ENCODE results near the gene TGFBR3.

The TGFBR3 gene

DNA sequence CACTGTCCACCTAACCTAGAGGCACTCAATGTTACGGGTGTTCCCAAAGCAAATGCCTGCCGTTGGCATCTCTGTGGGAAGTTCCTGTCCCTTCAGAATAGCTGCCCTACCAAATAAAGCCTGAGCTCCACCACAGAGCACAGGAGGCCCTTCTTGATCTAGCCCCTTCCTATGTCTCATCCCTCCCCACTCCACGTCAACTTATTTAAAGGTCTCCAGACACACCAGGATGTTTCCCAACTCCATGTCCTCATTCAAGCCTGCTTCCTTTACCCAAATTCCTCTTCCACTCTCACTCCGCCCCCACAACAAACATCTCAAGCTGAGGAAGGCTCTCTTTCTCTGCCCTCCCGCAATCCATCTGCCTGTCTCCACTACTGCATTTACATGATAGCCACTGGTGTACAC is 87.7 kb downstream of the TGFBR3 start:
- DNase-seq, result no peak

- DNase-seq, result no peak
Measured at GRCh38 chr1:91797164-91797563, 88.8 kb downstream of the TGFBR3 start.

DNA sequence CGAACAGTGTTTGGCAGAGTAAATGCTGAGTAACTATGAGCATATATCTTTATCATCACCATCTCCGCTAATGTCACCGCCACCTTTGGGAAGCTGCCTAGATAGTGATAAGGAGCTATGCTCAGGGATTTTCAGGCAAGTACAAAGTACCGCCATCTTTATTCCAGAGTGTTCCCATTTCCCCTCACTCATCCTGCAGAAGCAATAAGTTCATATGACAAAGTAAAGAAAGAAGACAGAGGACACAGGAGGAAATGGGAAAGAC is 89.6 kb downstream of the TGFBR3 start:
- DNase-seq, result no peak

- DNase-seq, result no peak
Measured at GRCh38 chr1:91795591-91796389, 90.2 kb downstream of the TGFBR3 start.

GRCh38 chr1:91793877-91794276 is 92.1 kb downstream of the TGFBR3 start:
- no peak for DNase-seq

DNA sequence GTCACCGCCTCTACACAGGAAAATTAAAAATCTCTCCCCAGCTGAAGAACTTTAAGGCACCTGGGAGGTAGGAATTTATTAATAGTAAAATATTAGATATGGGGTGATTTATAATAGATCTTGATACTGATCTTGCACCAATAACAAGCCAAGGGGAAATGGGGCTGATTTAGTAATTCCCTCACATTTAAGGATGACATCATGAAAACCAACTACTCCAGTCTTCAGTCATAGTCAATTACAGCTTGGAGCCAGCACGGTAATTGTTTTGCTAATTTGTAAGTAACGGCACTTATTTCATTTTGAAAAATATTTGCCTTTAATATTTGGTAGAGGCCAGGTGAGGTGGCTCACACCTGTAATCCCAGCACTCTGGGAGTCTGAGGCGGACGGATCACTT is 92.8 kb downstream of the TGFBR3 start:
- DNase-seq, result no peak

GRCh38 chr1:91792489-91793071 is 93.4 kb downstream of the TGFBR3 start:
- no peak for DNase-seq

- peak in 3 of 6 experiments; percentile 35 to 47 (median 38) for DNase-seq
Measured at GRCh38 chr1:91791691-91792488, 94.1 kb downstream of the TGFBR3 start.

DNA sequence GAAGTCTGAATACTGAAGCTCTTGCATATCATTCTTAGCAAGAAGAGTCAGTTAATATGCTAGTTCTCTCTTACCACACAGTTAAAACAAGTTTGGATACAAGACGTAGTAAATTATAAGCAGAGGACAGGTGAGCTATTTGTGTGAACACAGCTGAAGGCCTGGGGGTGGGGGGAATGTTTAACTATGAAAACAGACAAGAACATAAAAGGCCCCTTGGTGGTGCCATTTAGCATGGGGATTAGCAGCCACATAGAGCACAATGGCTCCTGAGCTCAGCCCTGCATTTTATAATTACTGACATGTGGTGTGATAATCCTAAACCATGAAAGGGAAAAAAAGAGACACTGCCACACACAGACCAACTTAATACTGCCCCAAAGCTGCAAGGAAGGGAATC is 94.8 kb downstream of the TGFBR3 start:
- peak in 2 of 6 experiments; percentile 10 to 34 for DNase-seq

DNA sequence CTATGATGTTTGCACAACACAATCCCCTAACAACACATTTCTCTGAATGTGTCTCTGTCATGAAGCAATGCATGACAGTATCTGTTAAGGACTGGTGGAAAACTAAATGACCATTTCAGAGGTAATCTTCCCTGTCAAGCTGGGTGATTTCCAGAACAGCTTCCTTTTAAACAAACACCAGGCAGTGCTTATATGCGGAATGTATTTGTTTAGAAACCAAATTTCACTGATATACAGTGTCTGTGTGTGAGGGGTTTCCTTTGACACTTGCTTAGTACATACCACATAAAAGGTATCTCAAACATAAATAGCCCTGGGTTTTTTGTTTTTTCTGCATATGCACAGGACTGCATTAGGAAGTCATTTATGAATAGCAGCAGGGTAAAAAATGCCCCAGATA is 95.6 kb downstream of the TGFBR3 start:
- DNase-seq, result no peak

DNA sequence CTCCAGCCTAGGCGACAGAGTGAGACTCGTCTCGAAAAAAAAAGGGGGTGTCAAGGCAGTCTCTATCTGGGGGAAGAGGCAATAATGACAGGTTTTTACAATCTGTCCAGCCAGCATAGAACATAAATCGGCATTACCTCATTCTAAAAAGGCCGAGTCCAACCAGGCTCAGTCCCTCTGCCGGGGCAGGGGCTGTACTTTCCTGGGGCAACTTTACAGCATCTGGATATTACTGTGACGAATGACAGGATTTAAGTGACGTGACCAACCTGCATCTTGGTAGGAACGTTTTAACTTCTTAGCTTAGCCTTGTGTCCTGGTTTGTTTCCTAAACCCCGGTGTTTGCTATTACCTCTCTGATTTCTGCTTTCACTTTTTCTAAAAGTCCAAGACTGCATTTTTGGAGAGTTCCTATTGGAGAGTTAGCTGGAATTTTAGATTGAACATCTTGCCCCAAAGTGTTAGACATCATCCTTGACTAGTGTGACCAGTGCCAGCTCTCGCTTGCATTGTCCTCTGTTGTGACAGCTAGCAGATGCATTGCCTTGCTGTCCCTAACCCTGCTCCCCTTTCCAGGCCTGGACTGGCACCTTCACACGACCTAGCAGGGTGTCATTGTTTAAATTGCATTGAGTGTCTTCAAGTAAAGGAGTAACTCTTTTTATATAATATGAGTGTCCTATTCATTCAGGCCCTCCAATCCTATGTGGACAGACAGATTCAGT is 96.5 kb downstream of the TGFBR3 start:
- no peak for DNase-seq

GRCh38 chr1:91787919-91788318 is 98.0 kb downstream of the TGFBR3 start:
- DNase-seq, result no peak

GRCh38 chr1:91784616-91785015 is 101.3 kb downstream of the TGFBR3 start:
- no peak for DNase-seq

- DNase-seq, result no peak
Measured at GRCh38 chr1:91784191-91784590, 101.8 kb downstream of the TGFBR3 start.

DNA sequence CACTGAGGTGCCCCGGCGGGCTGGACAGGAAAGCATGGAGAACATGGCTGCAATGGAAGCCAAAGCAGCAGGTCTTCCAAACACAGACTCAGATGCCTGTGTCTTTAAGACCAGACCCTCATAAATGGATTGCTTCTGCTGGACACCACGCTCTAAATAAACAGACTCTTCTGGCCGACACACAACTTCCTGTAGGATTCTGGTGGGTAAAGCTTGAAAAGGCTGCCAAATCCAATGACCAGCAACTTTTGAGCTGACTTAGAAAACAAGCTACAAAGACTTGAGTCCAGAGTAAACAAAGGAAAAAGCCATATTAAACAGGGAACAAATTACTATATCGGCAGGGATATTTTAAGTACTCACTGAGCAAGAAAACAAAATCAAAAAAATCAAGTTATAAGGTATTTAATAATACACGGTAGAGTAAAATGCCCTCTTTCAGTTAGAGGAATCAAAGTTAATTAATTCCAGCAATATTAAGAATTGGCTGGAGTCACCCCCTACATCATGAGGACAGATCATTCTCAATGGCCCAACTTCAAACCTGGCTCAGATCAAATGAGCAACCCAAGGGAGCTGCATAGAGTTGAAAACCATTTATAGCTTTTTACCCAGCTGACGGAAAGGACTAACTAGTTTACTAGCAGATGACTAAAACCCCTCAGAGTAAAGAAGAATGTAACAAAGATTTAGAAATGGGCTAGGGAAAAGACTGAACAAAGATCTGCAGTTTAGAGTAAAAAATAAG is 102.4 kb downstream of the TGFBR3 start:
- DNase-seq, result no peak

DNA sequence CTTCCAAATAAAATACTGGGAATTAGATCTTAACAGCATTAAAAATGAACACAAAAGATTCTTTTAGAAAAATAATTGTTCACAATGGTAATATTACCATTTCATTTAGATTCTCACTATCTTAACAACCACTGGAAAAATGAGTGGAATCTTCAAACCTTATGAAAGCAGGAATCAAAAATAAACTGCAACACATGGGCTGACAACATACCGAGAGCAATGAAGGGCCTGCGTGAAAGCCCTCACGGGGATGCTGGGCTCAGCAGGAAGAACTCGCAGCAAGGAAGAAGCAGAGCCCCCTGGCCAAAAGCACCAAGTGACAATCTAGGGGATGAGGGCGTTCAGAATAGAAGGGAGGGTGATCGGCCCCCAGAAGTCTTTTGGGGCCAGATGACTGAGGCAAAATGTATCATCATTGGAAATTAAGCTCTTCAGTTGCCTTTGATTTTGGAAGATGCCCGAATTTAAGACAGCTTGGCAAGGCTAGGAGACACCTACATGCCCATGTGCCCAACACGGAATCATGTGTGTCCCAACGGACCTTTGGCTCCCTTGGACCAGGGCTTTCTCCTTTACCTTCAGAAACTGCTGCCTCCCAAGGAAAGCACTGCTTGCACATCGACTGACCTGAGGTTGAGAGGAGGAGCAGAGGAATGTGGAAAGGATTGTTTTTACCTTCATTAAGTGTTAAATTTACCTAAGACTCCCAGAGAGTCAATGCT is 103.9 kb downstream of the TGFBR3 start:
- DNase-seq, result no peak

DNA sequence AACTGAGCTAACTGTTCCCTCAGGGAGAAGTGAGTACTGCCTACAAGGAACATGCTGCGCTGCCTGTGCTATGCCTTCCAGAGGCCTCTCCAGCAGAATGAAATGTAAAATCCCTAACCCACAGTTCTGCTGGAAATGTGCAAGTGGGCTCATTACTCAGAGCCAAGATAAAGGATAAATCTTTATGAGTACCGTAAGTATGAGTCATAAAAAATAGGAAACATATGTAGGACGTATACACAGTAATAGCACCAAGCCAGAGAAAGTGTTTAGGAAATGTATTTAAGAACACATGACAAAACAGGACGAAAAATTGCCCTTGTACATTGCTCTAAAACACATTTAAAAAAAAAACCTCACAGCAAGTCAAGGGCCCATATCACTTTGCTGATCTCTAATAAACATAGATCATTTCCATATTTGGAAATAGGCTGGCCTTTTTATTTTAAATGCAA is 104.6 kb downstream of the TGFBR3 start:
- DNase-seq, result no peak

DNA sequence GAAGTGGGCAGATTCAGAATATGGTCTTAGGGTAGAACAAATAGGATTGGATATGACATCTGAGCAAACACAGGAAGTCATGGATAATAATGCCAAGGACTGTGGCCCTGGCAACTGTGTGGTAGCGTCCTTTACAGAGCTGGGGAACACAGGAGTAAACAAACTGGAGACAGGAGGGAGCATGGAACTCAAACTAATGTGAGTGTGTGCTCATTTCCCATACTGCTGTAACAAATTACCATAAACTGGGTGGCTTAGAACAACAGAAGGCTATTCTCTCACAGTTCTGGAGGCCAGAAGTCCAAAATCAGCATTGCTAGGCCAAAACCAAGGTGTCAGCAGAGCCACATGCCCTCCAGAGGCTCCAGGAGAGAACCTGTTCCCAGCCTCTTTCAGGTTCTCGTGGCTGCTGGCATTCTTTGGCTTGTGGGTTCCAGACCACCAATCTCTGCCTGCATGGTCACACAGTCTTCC is 106.4 kb downstream of the TGFBR3 start:
- no peak for DNase-seq

- no peak for DNase-seq
Measured at GRCh38 chr1:91778964-91779363, 107.0 kb downstream of the TGFBR3 start.

DNA sequence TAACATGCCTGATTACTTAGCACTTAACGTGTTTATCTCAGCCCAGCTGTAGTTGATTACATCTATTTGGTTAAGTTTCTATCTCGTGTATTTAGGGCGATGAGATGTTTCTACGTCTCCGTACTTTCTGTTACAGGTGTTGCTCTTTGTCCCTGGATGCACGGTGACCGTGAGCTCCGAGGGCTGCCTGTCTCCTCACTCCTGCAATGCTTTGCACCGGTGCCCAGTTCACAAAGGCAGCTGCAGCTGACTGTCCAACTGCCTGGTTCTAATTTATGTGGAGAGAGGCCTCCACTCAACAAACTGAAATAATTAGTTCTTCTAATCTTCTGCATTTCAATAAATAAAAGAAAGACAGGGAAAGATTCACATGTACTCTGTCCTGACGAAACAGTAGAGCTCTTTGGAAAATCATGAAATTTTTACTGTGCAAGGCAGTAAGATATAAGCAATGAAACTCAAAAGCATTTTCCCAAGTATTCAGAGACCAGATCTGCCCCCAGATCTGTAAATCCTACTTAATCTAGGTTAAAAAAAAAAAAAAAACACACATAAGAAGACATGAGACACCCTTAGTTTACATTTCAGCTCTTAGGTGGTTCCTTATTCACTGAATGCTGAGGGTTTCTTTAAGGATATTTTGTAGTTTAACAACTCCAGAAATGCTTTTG is 108.2 kb downstream of the TGFBR3 start:
- no peak for DNase-seq

DNA sequence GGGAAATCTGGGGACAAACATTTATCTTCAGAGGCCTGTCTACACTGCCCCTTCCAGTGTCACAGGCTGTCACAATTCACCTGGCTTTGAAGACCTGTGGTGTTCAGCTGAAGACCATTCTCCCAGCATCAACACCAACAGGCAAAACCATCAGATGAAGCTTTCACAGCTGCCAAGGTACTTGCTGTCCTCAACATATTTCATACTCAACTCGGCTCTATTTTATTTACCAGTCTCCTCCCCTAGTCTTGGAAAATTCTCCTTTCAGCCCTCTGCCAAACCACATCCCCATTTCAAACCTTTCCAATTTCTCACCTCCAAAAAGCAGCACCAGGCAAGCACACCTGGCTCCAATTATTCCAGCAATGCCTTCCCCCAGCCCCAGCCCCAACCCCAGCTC is 108.8 kb downstream of the TGFBR3 start:
- DNase-seq, result no peak

Data from stimulated activated naive CD4-positive, alpha-beta T cell (primary cell).